Measurements from ENCODE around the gene GDPGP1.
"Not testable (repeated sequence)": the region's sequence is repeated elsewhere in the genome, so short reads cannot be mapped to it uniquely, and the experiment has no call there.

GDPGP1 gene

GRCh38 chr15:90287946-90288345, 53.9 kb downstream of the GDPGP1 start:
- Histone ChIP-seq H3K4me1 (ENCODE audit: control insufficient read depth, insufficient read depth, low read length) (peaks cover 8% of the 10 kb centered on the region; the same call in 1 of the 2 replicates), H3K4me3 (ENCODE audit: low read depth, low read length) (no peak overlapping the region), H3K9me3 (ENCODE audit: control insufficient read depth, insufficient read depth, low read length) (no peaks in the 10 kb centered on the region), H3K36me3 (ENCODE audit: control insufficient read depth, insufficient read depth, low read length) (no peaks in the 10 kb centered on the region), H3K27ac (ENCODE audit: low read depth, low read length) (no peak overlapping the region), H3K27me3 (ENCODE audit: control insufficient read depth, insufficient read depth, low read length) (no peaks in the 10 kb centered on the region), H3K9ac (ENCODE audit: low read depth, low read length) (no peak overlapping the region)

- Histone ChIP-seq H3K4me1 (ENCODE audit: control insufficient read depth, insufficient read depth, low read length) (peaks cover 11% of the 10 kb centered on the region), H3K36me3 (ENCODE audit: control insufficient read depth, insufficient read depth, low read length) (no peaks in the 10 kb centered on the region), H3K4me3 (ENCODE audit: low read depth, low read length) (no peak overlapping the region), H3K9ac (ENCODE audit: low read depth, low read length) (no peak overlapping the region), H3K27ac (ENCODE audit: low read depth, low read length) (no peak overlapping the region), H3K9me3 (ENCODE audit: control insufficient read depth, insufficient read depth, low read length) (no peaks in the 10 kb centered on the region), H3K27me3 (ENCODE audit: control insufficient read depth, insufficient read depth, low read length) (no peaks in the 10 kb centered on the region)
Observed at GRCh38 chr15:90291679-90292356, 57.8 kb downstream of the GDPGP1 start.

- not testable (repeated sequence) for H3K27me3 ChIP-seq (ENCODE audit: control insufficient read depth, insufficient read depth, low read length); H3K4me3 ChIP-seq (ENCODE audit: low read depth, low read length); H3K9ac ChIP-seq (ENCODE audit: low read depth, low read length); H3K36me3 ChIP-seq (ENCODE audit: control insufficient read depth, insufficient read depth, low read length); H3K4me1 ChIP-seq (ENCODE audit: control insufficient read depth, insufficient read depth, low read length); H3K27ac ChIP-seq (ENCODE audit: low read depth, low read length); H3K9me3 ChIP-seq (ENCODE audit: control insufficient read depth, insufficient read depth, low read length)
Observed at GRCh38 chr15:90293040-90293810, 59.2 kb downstream of the GDPGP1 start.

GRCh38 chr15:90294159-90294558, 60.1 kb downstream of the GDPGP1 start:
- Histone ChIP-seq H3K36me3 (ENCODE audit: control insufficient read depth, insufficient read depth, low read length) (no peaks in the 10 kb centered on the region), H3K9ac (ENCODE audit: low read depth, low read length) (no peak overlapping the region), H3K27me3 (ENCODE audit: control insufficient read depth, insufficient read depth, low read length) (no peaks in the 10 kb centered on the region), H3K9me3 (ENCODE audit: control insufficient read depth, insufficient read depth, low read length) (no peaks in the 10 kb centered on the region), H3K27ac (ENCODE audit: low read depth, low read length) (no peak overlapping the region), H3K4me3 (ENCODE audit: low read depth, low read length) (no peak overlapping the region), H3K4me1 (ENCODE audit: control insufficient read depth, insufficient read depth, low read length) (peaks cover 4% of the 10 kb centered on the region; the same call in 1 of the 2 replicates)

GRCh38 chr15:90294601-90295269, 60.7 kb downstream of the GDPGP1 start:
- H3K36me3 ChIP-seq (ENCODE audit: control insufficient read depth, insufficient read depth, low read length) = no peaks in the 10 kb centered on the region
- no peak overlapping the region for H3K27ac ChIP-seq (ENCODE audit: low read depth, low read length)
- peaks cover 4% of the 10 kb centered on the region; the same call in 1 of the 2 replicates for H3K4me1 ChIP-seq (ENCODE audit: control insufficient read depth, insufficient read depth, low read length)
- no peak overlapping the region for H3K9ac ChIP-seq (ENCODE audit: low read depth, low read length)
- H3K4me3 ChIP-seq (ENCODE audit: low read depth, low read length) = no peak overlapping the region
- H3K9me3 ChIP-seq (ENCODE audit: control insufficient read depth, insufficient read depth, low read length) = no peaks in the 10 kb centered on the region
- no peaks in the 10 kb centered on the region for H3K27me3 ChIP-seq (ENCODE audit: control insufficient read depth, insufficient read depth, low read length)

GRCh38 chr15:90295270-90295648, 61.2 kb downstream of the GDPGP1 start:
- no peak overlapping the region for H3K9ac ChIP-seq (ENCODE audit: low read depth, low read length)
- no peaks in the 10 kb centered on the region for H3K9me3 ChIP-seq (ENCODE audit: control insufficient read depth, insufficient read depth, low read length)
- peaks cover 4% of the 10 kb centered on the region; the same call in 1 of the 2 replicates for H3K4me1 ChIP-seq (ENCODE audit: control insufficient read depth, insufficient read depth, low read length)
- no peak overlapping the region for H3K27ac ChIP-seq (ENCODE audit: low read depth, low read length)
- no peak overlapping the region for H3K4me3 ChIP-seq (ENCODE audit: low read depth, low read length)
- no peaks in the 10 kb centered on the region for H3K36me3 ChIP-seq (ENCODE audit: control insufficient read depth, insufficient read depth, low read length)
- H3K27me3 ChIP-seq (ENCODE audit: control insufficient read depth, insufficient read depth, low read length) = no peaks in the 10 kb centered on the region

Data from HUES48 (cell line).